NCI-H1417 (cell line): Measurements from ENCODE around the gene SLC35D1.

Experiments used
- DNase-seq, 3 experiments: peaks; one replicate each; lab custom pipeline; 2025; lab: John Stamatoyannopoulos, UW

Gene SLC35D1

DNA sequence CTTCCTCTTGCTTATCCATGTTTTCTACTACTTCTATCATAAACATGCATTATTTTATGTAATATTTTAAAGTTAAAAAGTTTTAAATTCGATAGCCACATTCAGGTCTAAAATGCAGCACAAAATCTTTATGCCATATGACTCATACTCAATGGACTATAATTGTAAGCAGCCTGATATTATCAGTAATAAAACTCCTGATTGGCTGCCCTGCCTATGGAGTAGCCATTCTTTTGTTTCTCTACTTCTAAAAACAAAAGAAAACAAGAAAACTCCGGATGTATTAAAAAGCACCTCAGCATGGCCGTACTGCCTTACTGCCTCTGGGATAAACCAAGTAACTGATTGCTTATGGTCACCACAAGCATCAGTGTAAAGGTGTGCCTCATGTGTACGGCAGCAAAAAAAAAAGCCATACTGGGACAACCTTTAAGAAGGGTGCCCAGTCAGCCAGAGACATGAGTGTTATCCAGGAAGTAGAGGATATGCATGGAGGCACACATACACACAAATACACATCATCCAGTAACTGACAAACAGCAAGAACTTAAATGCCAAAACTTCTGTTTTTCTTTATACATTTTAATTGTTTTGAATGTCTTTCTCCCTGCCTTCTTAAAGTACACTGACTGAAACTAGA is 9.2 kb downstream of the SLC35D1 start:
- no peak for DNase-seq

DNA sequence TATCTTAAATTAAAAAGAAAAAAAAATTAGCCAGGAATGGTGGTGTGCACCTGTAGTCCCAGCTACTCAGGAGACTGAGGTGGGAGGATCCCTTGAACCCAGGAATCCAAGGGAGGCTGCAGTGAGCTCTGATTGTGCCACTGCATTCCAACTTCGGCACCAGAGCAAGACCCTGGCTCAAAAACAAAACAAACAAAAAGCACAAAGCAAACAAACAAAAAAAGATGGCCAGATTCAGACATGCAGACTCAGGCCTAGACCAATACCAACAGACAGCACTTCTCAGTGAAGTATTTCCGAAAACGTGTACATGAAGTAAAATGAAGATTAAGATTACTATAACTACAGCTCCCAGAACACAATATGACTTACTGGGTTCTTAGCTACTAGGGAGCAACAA is 10.6 kb downstream of the SLC35D1 start:
- DNase-seq = no peak

DNA sequence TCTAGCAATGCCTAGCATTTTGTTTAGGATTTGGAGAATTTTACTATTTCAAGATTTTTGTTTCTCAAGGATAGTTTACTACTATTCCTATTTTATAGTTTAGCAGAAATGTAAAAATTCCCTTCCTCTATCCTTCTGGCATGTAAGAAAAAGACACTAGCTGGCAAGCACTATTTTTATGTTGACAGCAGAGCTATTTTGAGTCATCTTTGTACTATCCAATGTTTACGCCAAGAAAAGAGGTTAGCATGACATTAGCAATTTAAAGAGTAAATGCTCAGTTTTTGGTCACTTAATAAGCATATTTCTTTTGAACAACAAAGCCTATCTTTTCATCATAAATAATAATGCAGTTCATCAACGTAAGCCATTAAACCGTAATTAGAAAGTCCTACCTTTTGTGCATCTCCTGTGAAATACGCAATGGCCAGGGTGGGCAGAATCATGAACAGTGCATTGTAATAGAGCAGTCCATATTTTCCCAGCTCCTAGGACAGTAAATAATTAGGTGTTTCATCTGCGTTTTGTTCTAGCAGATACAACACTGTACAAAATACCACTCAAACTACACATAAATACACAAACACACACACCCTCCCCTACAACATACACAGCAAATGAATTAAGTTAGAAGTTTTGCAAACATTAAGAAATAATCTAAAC is 12.0 kb downstream of the SLC35D1 start:
- no peak for DNase-seq

GRCh38 chr1:67040405-67040804 is 13.5 kb downstream of the SLC35D1 start:
- DNase-seq = no peak

GRCh38 chr1:67031859-67032247 is 22.1 kb downstream of the SLC35D1 start:
- DNase-seq = no peak

DNA sequence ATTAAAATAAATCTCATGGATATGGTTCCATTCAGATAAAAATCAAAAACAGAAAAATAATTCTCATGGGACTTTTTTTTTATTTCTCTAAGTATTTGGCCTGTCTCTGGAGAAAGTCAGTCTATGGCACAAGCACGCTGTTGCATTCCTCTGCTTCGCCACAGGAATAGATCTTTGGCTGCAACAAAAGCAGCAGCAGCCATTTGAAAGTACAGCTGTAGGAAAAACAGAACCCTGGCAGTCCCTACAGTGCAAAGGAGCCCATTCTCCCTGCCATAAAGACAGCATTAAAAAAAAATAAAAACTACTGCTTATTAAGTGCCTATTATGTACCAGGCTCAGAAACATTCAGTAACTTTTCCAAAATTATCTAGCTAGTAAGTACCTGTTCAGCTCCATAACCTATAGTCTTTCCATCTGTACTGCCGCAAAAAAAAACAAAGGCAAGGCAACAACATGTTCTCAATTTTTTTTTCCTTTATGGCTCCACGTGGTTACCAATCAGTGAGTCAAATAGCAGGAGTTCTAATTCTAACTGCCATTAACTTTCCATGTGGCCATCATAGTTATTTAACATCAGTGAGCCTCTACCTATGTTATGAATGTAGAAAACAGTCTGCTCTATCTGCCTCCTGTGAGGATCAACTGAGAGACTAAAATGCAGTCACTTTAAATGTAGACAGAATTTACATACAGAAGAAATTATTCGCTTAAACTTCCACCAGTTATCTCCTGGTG is 22.7 kb downstream of the SLC35D1 start:
- DNase-seq = no peak

- DNase-seq = no peak
Observed at GRCh38 chr1:67029472-67029871, 24.5 kb downstream of the SLC35D1 start.

DNA sequence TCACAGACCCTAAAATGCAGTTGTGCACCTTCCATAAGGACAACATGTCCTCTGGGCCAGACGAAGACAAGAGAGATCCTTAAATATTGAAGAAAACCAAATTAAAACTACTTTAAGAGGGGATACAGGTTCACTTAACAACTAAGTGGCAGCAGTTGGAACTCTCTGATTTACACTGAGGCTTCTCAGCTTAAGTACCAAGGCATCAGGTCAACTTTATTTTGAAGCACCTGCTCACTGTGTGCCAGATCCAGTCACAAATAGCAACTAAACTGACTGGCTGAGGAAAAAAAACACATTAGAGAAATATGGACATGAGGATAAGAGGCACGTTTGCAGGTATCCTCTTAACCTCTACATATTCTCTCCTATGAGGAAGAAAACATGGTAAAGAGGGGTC is 33.2 kb downstream of the SLC35D1 start:
- no peak for DNase-seq

- no peak for DNase-seq
Observed at GRCh38 chr1:67020304-67020703, 33.6 kb downstream of the SLC35D1 start.

DNA sequence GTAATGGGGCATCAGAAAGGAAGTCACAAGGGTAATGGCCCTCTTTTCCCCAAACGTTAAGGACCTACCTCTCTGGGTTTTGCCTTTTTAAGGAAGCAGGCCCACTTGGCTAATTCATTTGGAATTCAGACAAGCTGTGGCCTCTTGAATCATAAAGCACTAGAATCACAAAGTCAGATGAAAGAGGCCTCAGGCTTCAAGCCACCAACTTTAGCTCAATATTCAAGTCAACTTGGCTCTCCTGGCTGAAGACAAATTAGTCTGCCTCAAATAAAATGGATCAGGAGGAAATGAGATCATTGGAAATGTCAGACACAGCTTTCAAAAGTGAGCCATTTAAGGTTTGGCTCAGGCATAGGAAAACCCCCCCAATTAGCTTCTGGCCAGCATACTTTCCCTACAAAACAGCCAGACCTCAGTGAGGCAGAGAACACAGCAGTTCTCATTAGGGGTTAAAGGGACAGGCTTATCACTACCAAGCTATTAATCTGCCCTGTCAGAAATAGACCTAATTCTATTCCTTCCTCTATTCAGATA is 34.3 kb downstream of the SLC35D1 start:
- no peak for DNase-seq

GRCh38 chr1:67019121-67019520 is 34.8 kb downstream of the SLC35D1 start:
- no peak for DNase-seq

DNA sequence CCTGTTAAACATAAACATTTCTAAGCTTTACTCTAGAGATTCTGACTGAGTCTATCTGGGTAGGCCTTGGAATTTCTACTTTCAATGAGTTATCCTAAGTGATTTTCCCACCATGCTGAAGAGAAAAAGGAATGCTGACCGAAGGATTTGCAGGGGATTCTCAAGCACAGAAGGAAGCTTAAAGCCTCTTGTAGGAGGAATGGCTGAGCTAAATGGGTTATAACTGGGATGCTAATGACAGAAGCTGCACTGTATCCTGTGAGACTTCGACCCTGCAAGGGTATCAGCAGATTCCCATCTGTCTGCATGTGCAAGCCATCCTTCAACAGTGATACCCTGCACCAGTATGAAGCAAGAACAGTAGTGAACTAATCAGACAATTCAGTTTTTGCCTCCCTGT is 35.4 kb downstream of the SLC35D1 start:
- DNase-seq = no peak

- no peak for DNase-seq
Observed at GRCh38 chr1:67013573-67013972, 40.4 kb downstream of the SLC35D1 start.

- DNase-seq = no peak
Observed at GRCh38 chr1:67009792-67010191, 44.2 kb downstream of the SLC35D1 start.

DNA sequence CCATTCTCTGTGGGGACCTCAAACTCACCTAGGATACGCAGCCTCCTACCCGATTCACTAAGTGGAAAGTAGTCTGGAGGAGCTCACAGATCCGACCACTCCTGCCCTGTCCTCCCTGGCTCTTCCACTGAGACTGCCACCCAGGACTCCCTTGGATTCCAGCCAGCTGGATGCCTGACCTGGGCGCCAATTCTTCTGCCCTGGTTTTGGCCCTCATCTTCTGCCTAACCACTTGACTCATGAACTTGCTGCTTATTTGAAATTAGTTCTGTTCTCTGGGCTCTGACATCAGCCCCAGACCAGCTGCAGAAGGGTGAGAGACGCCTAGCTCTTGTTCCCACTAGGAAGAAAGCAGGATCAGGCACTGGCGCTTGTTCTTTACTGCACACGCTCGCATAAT is 48.9 kb downstream of the SLC35D1 start:
- peak in 1 of 3 experiments; percentile 27 for DNase-seq

- DNase-seq = peak in 2 of 3 experiments; percentile 56 to 94
Observed at GRCh38 chr1:67004176-67004575, 49.8 kb downstream of the SLC35D1 start.

GRCh38 chr1:67001682-67002425 is 52.1 kb downstream of the SLC35D1 start:
- no peak for DNase-seq

DNA sequence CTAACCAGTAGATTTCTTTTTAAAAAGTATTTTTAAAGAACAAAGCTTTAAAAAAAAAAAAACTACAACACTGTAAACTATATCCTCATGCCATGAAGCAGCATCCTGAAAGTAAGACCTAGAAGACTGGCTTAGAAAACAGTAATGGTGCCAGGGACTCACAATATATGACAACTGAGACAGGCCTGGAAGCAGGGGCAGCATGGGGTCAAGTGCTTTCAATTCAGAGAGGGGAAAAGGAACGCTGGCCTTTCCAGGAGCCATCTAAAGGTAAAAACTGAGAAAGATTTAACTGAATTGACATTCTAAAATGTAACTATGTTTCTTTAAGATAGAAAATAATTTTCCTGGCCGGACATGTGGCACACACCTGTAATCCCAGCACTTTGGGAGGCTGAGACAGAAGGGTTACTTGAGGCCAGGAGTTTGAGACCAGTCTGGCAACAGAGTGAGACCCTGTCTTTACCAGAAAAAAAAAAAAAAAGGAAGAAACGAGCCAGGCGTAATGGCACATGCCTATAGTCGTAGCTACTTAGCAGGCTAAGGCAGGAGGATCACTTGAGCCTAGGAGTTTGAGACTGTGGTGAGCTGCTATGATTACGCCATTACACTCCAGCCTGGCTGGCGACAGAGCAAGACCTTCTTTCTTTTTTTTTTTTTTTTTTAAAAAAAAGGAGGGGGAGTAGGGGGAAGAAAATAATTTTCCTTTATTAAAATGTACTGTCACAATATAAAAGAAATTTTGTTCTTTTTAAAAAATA is 54.1 kb downstream of the SLC35D1 start:
- DNase-seq = peak in 1 of 3 experiments; percentile 8

GRCh38 chr1:66998972-66999371 is 55.0 kb downstream of the SLC35D1 start:
- no peak for DNase-seq

GRCh38 chr1:66996018-66996682 is 57.8 kb downstream of the SLC35D1 start:
- peak; percentile 60 to 83 (median 73) for DNase-seq

GRCh38 chr1:66993076-66993475 is 60.9 kb downstream of the SLC35D1 start:
- DNase-seq = no peak
